ENCODE data around the gene FBXO30.

The FBXO30 gene

DNA sequence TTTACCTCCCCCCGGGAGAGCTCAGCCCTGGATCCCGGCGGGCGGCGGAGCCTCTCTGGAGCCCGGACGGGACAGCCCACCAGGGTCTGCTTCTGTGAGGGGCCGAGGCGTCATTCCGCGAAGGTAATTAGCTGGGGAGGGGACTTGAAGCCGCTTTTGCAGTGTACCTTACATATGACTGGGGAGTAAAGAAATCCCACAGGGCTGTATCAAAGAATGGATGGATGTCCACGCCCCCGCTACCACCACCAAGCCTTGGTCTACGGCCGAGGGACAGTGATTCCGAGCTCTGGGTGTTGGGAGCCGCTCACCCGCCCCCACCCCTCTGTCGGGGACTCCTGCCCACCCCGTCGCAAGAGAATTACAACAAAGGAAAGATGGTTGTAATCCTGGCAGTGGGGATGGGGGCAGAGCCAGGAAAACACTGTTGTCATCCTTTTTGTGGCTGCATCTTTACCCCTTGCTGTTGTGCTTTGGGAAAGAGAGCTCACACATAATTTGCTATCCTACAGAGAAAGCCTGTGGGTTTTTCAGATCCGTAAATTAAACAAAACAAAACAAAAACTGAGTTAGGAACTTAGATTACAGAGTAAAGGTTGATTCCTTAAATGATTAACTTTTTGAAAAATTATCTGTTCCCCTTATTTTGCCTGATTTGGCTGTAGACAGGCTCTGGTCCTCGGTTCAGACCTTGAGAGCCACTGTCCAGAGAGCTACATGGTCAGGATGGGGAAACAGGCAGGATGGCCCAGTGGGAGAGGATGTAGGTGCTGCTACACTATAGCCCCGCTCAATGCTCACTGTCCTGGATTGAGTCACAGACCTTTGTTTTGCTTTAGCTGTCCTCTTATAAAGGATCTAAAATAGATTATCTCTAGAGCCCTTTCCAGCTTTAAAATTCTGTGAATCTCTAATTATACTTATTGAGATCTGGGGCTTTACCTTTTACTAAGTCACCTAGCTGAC is 997 bp upstream of the FBXO30 start:
- H3K27me3 ChIP-seq (ENCODE audit: control insufficient read depth, insufficient read depth, low read length), result no peaks in the 10 kb centered on the region
- H3K4me2 ChIP-seq (ENCODE audit: low read length), result peak overlapping the region; percentile 94
- peaks cover 29% of the 10 kb centered on the region for H3K4me1 ChIP-seq (ENCODE audit: control insufficient read depth, insufficient read depth, low read length)
- no peaks in the 10 kb centered on the region for H3K36me3 ChIP-seq (ENCODE audit: insufficient read depth, low read length)
- H3K9ac ChIP-seq (ENCODE audit: low read depth, low read length), result peak overlapping the region; percentile 92
- H3K4me3 ChIP-seq (ENCODE audit: low read length), result peak overlapping the region; percentile 81
- no peaks in the 10 kb centered on the region for H3K9me3 ChIP-seq (replicated peaks; ENCODE audit: low read length)

DNA sequence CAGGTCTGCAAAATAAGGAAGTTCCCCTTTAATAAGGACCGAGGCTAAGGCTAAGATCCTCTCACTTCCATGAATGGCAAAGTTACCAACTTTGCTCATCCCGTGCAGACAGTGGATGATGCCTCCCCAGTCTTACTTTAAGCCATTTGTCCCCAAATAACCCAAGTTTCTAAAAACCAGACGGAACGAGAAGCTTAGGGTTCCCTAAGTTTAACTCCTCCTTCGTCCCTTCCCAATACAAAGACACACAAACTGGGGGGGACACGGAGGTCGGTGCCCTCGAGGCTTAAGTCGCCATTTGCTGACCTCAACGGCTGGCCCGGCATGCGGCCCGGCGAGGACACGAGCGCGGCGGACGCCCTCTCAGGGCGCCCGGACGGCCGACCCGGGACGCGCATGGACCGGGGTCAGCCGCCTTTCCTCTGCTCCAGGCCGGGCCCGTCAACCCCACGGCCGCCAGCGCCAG is 527 bp downstream of the FBXO30 start:
- peak overlapping the region; percentile 81 for H3K4me3 ChIP-seq (ENCODE audit: low read length)
- no peaks in the 10 kb centered on the region for H3K27me3 ChIP-seq (ENCODE audit: control insufficient read depth, insufficient read depth, low read length)
- peaks cover 41% of the 10 kb centered on the region for H3K4me1 ChIP-seq (ENCODE audit: control insufficient read depth, insufficient read depth, low read length)
- peak overlapping the region; percentile 94 for H3K4me2 ChIP-seq (ENCODE audit: low read length)
- no peaks in the 10 kb centered on the region for H3K9me3 ChIP-seq (replicated peaks; ENCODE audit: low read length)
- H3K36me3 ChIP-seq (ENCODE audit: insufficient read depth, low read length), result no peaks in the 10 kb centered on the region
- peak overlapping the region; percentile 92 for H3K9ac ChIP-seq (ENCODE audit: low read depth, low read length)

DNA sequence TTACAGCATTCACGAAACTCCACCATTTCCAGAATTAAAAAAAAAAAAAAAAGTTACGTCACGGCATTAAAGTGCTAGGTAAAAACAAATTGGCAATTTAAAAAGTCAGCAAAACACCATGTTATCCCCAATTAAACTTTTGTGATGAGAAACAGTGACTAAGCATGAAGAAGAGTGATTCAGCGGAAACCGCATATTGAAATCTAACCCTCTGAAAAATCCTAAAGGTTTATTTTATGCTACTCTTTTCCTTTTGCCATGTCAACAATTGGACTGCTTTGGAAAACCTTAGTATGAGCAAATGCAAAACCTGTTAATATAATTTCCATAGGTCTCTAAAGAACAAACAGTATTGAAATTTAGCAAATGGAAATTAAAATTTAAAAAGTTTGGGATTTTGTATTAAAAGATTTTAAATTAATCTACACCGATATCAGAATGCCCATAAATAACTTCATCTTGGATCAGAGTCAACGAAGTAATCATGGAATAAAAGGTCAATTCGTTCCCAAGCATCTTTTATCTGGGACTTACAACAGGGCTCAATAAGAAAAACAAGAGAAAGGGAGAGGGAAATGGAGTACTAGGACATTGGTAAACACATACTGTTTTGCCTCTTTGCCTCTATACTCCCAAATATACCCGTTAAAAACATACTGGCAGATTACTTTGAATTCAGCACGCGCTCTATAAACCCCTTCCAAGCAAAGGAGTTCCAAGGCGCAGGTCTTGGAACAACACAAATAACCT is 1.1 kb downstream of the FBXO30 start:
- H3K4me1 ChIP-seq (ENCODE audit: control insufficient read depth, insufficient read depth, low read length), result peaks cover 41% of the 10 kb centered on the region
- H3K9ac ChIP-seq (ENCODE audit: low read depth, low read length), result peak overlapping the region; percentile 92
- H3K9me3 ChIP-seq (replicated peaks; ENCODE audit: low read length), result no peaks in the 10 kb centered on the region
- peak overlapping the region; percentile 94 for H3K4me2 ChIP-seq (ENCODE audit: low read length)
- no peaks in the 10 kb centered on the region for H3K27me3 ChIP-seq (ENCODE audit: control insufficient read depth, insufficient read depth, low read length)
- peak overlapping the region; percentile 81 for H3K4me3 ChIP-seq (ENCODE audit: low read length)
- no peaks in the 10 kb centered on the region for H3K36me3 ChIP-seq (ENCODE audit: insufficient read depth, low read length)

DNA sequence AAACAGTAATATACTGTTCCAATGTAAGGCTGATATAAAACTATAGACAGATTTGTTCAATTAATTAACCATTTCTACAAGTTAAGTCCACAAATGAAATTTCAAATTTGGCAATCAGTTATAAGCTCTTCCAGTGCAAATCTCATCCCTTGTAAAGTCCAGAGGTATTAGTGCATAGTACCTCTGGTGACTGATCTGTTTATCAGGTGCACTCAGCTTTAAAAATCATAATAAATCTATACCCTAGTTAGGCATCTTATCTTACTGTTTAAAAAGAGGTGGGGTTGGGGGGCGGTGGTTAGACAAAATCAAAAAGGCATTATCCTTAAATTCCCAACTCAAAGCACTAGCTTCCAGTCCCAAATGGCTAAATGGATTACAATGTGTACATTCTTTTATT is 2.9 kb downstream of the FBXO30 start:
- H3K9ac ChIP-seq (ENCODE audit: low read depth, low read length), result no peak overlapping the region
- no peaks in the 10 kb centered on the region for H3K27me3 ChIP-seq (ENCODE audit: control insufficient read depth, insufficient read depth, low read length)
- H3K4me2 ChIP-seq (ENCODE audit: low read length), result peak overlapping the region; percentile 94
- peaks cover 2% of the 10 kb centered on the region for H3K36me3 ChIP-seq (ENCODE audit: insufficient read depth, low read length)
- peak overlapping the region; percentile 81 for H3K4me3 ChIP-seq (ENCODE audit: low read length)
- peaks cover 41% of the 10 kb centered on the region for H3K4me1 ChIP-seq (ENCODE audit: control insufficient read depth, insufficient read depth, low read length)
- no peaks in the 10 kb centered on the region for H3K9me3 ChIP-seq (replicated peaks; ENCODE audit: low read length)

DNA sequence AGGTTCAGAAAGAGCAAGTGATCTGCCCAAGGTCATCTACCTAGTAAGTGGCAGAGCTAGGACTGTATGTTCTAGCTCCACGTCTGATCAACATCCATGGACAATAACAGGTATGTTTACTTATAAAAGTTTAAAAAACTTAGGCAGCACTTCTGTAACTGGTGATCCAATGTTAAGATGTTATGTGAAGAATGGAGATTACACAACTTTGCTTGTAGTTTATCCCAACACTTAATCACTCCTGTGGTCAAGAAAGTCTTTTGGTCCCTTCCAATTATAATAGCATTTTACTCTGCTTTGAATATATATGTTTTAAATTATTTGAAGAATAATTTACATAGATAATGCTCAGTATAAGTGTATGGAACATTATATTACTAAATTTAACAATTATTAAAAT is 4.8 kb downstream of the FBXO30 start:
- H3K4me3 ChIP-seq (ENCODE audit: low read length), result no peak overlapping the region
- H3K27me3 ChIP-seq (ENCODE audit: control insufficient read depth, insufficient read depth, low read length), result no peaks in the 10 kb centered on the region
- H3K4me1 ChIP-seq (ENCODE audit: control insufficient read depth, insufficient read depth, low read length), result peaks cover 30% of the 10 kb centered on the region
- H3K9me3 ChIP-seq (replicated peaks; ENCODE audit: low read length), result no peaks in the 10 kb centered on the region
- peaks cover 18% of the 10 kb centered on the region for H3K36me3 ChIP-seq (ENCODE audit: insufficient read depth, low read length)
- H3K4me2 ChIP-seq (ENCODE audit: low read length), result no peak overlapping the region
- no peak overlapping the region for H3K9ac ChIP-seq (ENCODE audit: low read depth, low read length)

DNA sequence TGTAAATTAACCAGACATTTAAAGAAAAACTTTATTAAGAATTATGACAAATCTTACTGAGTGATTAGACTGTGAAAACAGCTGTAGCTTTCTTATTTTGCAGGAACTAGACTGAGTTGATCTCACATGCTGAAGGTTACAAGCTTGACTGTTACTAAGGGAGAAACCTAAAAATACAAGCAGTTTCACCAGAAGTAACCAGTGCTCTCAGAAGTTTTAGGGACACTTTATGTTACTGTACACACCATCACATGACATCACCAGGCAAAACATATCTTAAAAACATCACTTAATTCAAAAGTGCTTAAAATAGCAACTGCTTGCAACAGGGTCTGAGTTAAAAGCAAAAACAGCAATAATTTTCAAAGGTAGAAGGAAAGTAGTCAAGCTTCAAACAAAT is 5.4 kb downstream of the FBXO30 start:
- H3K36me3 ChIP-seq (ENCODE audit: insufficient read depth, low read length), result peaks cover 23% of the 10 kb centered on the region
- no peak overlapping the region for H3K4me2 ChIP-seq (ENCODE audit: low read length)
- H3K9ac ChIP-seq (ENCODE audit: low read depth, low read length), result no peak overlapping the region
- no peaks in the 10 kb centered on the region for H3K27me3 ChIP-seq (ENCODE audit: control insufficient read depth, insufficient read depth, low read length)
- no peaks in the 10 kb centered on the region for H3K9me3 ChIP-seq (replicated peaks; ENCODE audit: low read length)
- H3K4me1 ChIP-seq (ENCODE audit: control insufficient read depth, insufficient read depth, low read length), result peaks cover 30% of the 10 kb centered on the region
- no peak overlapping the region for H3K4me3 ChIP-seq (ENCODE audit: low read length)

DNA sequence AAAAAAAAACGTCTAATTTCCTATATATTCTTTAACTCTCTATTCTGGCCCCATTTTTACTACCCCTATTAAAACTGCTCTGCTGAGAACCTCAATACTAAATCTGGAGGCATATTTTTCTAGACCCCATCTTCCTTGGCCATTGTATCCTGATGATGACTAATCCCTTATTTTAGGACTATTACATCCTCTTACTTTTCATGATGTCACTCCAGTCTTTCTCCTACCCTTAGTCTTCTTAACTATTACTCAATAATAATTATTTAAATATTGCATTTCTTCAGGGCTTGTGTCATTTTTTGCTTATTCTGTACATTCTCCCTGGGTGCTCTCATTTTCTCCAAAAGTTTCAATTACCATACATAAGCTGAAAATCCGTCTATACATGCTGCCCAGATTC is 6.4 kb downstream of the FBXO30 start:
- no peaks in the 10 kb centered on the region for H3K27me3 ChIP-seq (ENCODE audit: control insufficient read depth, insufficient read depth, low read length)
- peaks cover 32% of the 10 kb centered on the region for H3K36me3 ChIP-seq (ENCODE audit: insufficient read depth, low read length)
- no peaks in the 10 kb centered on the region for H3K9me3 ChIP-seq (replicated peaks; ENCODE audit: low read length)
- no peak overlapping the region for H3K4me2 ChIP-seq (ENCODE audit: low read length)
- H3K4me3 ChIP-seq (ENCODE audit: low read length), result no peak overlapping the region
- H3K4me1 ChIP-seq (ENCODE audit: control insufficient read depth, insufficient read depth, low read length), result peaks cover 30% of the 10 kb centered on the region
- no peak overlapping the region for H3K9ac ChIP-seq (ENCODE audit: low read depth, low read length)

DNA sequence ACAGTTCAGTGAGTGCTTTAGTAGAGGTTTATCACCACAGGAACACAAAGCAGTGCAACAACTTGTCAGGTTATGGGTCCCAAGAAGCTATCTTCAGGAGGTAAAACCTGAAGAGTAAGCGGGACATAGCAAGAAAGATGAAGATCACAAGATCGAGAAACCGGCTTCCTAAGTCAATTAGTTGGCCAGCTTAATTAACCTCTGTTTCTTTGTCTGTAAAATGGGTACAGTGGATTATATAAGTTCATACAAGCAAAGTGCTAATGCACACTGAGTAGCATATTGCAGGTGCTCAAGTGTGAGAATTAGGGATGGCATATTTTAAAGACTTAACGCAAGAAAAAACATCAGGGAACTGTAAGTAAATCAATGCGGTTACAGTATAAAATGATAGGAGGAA is 12.5 kb downstream of the FBXO30 start:
- H3K27me3 ChIP-seq (ENCODE audit: control insufficient read depth, insufficient read depth, low read length), result no peaks in the 10 kb centered on the region
- H3K4me2 ChIP-seq (ENCODE audit: low read length), result no peak overlapping the region
- H3K4me3 ChIP-seq (ENCODE audit: low read length), result no peak overlapping the region
- no peak overlapping the region for H3K9ac ChIP-seq (ENCODE audit: low read depth, low read length)
- H3K36me3 ChIP-seq (ENCODE audit: insufficient read depth, low read length), result peaks cover 48% of the 10 kb centered on the region
- no peaks in the 10 kb centered on the region for H3K9me3 ChIP-seq (replicated peaks; ENCODE audit: low read length)
- H3K4me1 ChIP-seq (ENCODE audit: control insufficient read depth, insufficient read depth, low read length), result peaks cover 12% of the 10 kb centered on the region

DNA sequence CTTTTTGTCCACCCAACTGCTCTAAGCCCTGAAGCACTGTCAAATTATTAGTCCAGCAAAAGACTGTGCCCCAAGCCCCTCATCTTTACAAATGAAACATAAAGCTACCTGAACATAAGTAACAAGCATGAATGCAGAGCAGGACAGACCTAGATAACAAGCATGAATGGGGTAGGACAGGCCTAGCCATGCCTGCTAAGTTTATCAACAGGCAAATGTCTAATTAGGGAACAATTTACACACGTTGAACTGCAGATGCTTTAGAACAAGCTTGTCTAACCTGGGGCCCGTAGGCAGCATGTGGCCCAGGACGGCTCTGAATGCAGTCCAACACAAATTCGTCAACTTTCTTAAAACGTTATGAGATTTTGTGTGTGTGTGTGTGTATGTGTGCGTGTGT is 13.6 kb downstream of the FBXO30 start:
- Histone ChIP-seq H3K9ac (ENCODE audit: low read depth, low read length) (no peak overlapping the region), H3K4me3 (ENCODE audit: low read length) (no peak overlapping the region), H3K4me2 (ENCODE audit: low read length) (no peak overlapping the region), H3K9me3 (replicated peaks; ENCODE audit: low read length) (no peaks in the 10 kb centered on the region), H3K4me1 (ENCODE audit: control insufficient read depth, insufficient read depth, low read length) (peaks cover 12% of the 10 kb centered on the region), H3K27me3 (ENCODE audit: control insufficient read depth, insufficient read depth, low read length) (no peaks in the 10 kb centered on the region), H3K36me3 (ENCODE audit: insufficient read depth, low read length) (peaks cover 45% of the 10 kb centered on the region)

DNA sequence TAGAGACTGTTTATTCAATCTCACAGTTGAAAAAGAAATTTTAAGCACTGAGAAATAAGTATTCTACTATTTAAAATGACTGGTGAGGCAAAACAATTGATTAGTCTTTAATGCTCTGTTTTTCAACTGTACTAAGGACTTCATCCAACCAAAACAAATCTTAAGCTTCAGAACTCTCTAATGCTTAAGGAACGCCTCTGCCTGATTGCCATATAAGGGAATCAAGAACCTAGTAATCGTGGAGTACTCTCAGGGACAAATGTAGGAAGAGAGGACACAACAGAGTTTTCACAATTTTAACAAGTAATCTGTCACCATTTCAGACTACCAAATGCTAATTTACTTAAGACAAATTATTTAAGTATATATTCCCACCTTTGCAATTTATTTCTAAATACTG is 16.1 kb downstream of the FBXO30 start:
- Histone ChIP-seq H3K9me3 (replicated peaks; ENCODE audit: low read length) (no peaks in the 10 kb centered on the region), H3K4me2 (ENCODE audit: low read length) (no peak overlapping the region), H3K4me1 (ENCODE audit: control insufficient read depth, insufficient read depth, low read length) (peaks cover 12% of the 10 kb centered on the region), H3K36me3 (ENCODE audit: insufficient read depth, low read length) (peaks cover 20% of the 10 kb centered on the region), H3K27me3 (ENCODE audit: control insufficient read depth, insufficient read depth, low read length) (no peaks in the 10 kb centered on the region), H3K9ac (ENCODE audit: low read depth, low read length) (no peak overlapping the region), H3K4me3 (ENCODE audit: low read length) (no peak overlapping the region)

DNA sequence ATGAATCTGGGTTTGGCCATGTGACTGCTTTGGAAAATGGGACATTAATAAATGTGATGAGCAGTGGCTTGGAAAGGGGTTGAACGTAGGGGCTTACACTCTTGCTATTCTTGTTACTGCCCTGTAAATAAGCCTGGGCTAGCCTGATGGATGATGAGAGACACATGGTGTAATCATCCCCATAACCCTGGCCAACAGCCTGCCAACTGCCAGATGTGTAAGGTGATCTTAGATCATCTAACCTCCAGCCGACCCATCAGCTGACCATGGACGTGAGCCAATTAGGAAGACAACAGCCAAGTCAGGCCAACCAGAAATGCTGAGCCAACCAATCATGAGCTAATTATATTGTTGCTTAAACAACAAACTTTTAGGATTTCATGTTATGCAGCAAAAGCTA is 25.2 kb downstream of the FBXO30 start:
- H3K4me1 ChIP-seq (ENCODE audit: control insufficient read depth, insufficient read depth, low read length), result no peaks in the 10 kb centered on the region
- no peak overlapping the region for H3K4me2 ChIP-seq (ENCODE audit: low read length)
- H3K4me3 ChIP-seq (ENCODE audit: low read length), result no peak overlapping the region
- no peaks in the 10 kb centered on the region for H3K27me3 ChIP-seq (ENCODE audit: control insufficient read depth, insufficient read depth, low read length)
- peaks cover 20% of the 10 kb centered on the region for H3K36me3 ChIP-seq (ENCODE audit: insufficient read depth, low read length)
- H3K9me3 ChIP-seq (replicated peaks; ENCODE audit: low read length), result no peaks in the 10 kb centered on the region
- H3K9ac ChIP-seq (ENCODE audit: low read depth, low read length), result no peak overlapping the region
